HG02943 (cell line): Measurements from ENCODE around the gene TNS3.
A peak's percentile ranks its signal among the peaks of the same experiment; 100 is the strongest.
"Not testable (repeated sequence)": the region's sequence is repeated elsewhere in the genome, so short reads cannot be mapped to it uniquely, and the experiment has no call there.

ENCODE experiments used
- ATAC-seq: cut with Tn5 transposase; IDR thresholded peaks from one replicate; pipeline ENCODE4 v1.9.1; 2021; ENCODE audit warnings: mild to moderate bottlenecking, low read depth, moderate library complexity; ENCODE audit not compliant: unreplicated experiment

Gene TNS3

GRCh38 chr7:47280114-47280513, 301.8 kb downstream of the TNS3 start:
- no peak for ATAC-seq

GRCh38 chr7:47278043-47278442, 303.9 kb downstream of the TNS3 start:
- ATAC-seq: no peak

DNA sequence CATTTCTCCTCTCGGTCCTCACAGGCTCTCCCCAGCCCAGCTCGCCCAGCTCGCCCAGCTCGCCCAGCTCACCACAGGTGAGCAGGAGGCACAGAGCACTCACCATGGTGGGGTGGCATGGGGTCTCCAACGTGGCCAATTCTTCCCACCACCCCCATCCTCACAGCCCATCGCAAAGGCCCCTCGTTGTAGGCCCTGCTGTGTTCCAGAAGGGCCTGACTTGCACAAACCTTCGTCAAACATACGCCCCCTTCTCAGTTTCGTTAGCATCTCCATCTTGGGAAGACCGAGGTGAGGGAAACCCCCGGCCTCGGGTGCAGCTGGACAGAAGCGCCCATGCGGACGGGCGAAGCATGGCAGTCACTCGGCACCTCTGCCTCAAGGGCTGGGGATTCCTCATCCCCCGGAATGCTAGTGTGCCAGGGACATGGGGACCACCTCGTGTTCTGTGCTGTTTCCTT, 304.6 kb downstream of the TNS3 start:
- ATAC-seq: no peak

- no peak for ATAC-seq
Observed at GRCh38 chr7:47273974-47274766, 307.7 kb downstream of the TNS3 start.

GRCh38 chr7:47273088-47273487, 308.8 kb downstream of the TNS3 start:
- no peak for ATAC-seq

DNA sequence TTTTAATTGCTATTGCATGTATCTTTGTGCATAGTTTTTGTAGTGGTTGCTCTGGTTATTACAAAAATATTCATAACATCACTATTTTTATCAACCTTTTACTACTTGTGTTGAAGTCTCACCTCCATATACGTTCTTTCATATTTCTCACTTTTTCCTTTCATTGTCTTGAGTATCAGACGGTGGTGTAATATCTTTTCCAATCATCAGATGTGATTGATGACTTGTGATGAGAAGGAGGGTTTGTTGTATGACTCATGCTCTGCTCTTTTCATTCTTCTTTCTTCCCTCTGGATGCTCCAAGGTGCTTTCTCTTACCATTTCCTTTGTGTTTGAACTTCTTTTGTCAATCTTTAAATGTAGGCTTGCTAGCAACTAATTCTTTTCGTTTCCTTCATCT, 310.2 kb downstream of the TNS3 start:
- ATAC-seq: no peak

DNA sequence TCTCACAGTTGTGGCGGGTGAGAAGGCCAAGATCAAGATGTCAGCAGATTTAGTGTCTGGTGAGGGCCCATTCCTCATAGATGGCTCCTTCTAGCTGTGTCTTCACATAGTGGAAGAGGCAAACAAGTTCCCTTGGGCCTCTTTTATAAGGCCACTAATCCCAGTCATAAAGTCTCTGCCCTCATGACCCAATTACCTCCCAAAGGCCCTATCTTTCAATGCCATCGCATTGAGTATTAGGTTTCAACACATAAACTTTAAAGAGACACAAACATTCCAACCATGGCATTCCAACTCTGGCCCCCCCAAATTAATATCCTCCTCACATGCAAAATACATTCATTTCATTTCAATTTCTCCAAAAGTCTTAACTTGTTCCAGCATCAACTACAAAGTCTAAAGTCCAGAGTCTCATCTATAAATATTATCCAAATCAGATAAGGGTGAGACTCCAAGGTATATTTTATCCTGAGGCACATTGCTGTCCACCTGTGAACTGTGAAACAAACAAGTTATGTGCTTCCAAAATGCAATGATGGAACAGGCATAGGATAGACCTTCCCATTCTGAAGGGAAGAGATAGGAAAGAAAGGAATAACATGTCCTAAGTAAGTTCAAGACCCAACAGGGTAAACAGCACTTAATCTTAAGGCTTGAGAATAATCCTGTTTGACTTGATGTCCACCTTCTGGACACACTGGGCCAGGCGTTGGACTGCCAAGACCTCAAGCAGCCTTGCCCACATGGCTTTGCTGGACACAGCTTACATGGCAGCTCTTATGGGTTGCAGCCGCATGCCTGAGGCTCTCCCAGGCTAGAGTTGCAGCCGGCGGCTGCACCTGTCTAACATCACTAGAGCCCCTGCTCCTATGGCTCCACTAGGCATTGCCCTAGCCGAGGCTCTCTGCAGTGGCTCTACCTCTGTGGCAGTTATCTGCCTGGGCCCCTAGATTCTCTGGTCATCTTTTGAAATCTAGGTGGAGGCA, 312.8 kb downstream of the TNS3 start:
- no peak for ATAC-seq

- no peak for ATAC-seq
Observed at GRCh38 chr7:47267346-47267745, 314.6 kb downstream of the TNS3 start.

GRCh38 chr7:47266799-47267198, 315.1 kb downstream of the TNS3 start:
- ATAC-seq: no peak

DNA sequence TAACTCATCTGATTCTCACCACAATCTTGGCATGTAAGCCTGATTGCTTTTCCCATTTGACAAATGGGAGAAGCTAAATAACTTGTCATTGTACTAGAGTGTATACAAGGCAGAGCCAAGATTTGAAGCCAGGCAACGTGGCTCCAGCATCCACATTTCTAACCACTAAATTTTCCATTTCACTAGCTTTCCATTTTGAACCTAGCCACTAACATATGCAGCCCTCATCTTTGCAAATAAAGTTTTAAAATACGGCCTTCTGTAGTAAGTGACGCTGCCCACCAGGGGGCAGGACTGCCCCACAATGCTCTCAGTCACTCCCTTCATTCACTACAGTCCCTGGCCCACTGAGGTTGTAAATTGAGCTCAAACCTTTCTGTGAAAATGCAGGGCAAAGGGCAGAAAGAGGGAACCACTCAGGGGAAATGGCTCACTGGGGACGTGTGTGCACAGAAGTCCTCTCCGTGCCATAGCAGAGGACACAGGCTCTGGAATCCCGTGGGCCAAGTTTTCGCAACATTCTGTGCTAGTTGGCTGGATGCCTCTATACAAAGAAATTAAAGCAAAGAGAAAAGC, 315.7 kb downstream of the TNS3 start:
- peak; percentile 92 for ATAC-seq

GRCh38 chr7:47265621-47266020, 316.3 kb downstream of the TNS3 start:
- no peak for ATAC-seq

- no peak for ATAC-seq
Observed at GRCh38 chr7:47264021-47264651, 317.8 kb downstream of the TNS3 start.

DNA sequence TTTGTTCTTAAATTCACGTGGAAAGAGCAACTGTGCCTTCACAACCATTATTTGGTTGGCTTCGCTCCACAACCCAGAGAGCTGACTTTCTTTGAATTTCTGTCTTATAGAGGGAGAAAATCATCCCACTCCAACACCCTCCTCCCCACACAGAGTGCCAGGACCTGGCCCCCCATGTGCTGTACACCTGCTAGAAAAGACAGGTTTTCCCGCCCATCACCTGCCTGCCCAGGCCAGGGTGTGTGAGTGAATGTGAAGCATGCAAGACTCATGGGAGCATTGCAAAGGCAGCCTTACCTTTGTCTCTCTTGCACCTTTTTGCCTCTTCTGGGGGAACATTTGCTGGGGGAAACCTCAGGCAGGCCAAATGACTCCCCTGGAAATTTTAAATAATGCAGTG, 319.0 kb downstream of the TNS3 start:
- ATAC-seq: no peak

DNA sequence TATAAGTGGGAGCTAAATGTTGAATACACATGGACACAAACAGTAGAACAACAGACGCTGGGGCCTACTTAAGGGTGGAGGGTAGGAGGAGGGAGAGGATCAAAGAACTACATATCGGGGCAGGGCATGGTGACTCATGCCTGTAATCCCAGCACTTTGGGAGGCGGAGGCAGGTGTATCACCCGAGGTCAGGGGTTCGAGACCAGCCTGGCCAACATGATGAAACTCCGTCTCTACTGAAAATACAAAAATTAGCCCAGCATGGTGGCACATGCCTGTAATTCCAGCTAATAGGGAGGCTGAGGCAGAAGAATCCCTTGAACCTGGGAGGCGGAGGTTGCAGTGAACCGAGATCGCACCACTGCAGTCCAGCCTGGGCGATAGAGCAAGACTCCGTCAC, 319.8 kb downstream of the TNS3 start:
- ATAC-seq: not testable (repeated sequence)

- no peak for ATAC-seq
Observed at GRCh38 chr7:47260270-47260669, 321.6 kb downstream of the TNS3 start.

DNA sequence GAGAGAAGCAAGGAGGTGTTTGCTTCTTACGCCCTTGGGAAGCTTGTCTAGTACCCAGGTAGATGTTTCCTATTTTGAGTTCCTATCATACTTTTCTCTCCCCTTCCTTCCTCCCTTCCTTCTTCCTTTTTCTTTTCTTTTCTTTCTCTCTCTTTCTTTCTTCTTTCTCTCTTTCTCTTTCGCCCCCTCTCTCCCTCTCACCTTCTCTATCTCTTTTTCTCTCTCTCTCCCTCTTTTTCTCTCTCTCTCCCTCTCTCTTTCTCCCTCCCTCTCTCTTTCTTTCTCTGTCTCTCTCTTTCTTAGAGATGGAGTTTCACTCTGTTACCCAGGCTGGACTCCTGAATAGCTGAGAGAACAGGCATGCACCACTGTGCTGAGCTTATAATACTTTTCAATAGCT, 322.2 kb downstream of the TNS3 start:
- ATAC-seq: no peak

DNA sequence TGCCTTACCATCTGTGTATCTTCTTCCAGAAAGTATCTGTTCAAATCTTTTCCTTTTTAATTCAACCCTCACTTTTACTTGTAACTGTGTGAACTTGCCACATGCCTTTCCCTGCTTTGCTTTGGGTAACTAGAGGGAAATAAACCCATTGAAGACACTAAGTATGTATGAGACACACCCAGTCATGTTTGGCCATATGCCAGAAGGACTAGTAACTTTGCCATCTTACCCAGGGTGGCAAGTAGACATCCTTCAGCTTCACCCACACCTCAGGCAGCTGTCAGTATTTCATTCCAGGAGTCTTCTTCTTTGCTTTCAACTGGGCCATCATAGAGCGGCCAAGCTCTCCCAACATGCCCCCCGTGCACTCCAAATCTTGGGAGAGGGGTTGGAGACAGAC, 323.1 kb downstream of the TNS3 start:
- no peak for ATAC-seq

DNA sequence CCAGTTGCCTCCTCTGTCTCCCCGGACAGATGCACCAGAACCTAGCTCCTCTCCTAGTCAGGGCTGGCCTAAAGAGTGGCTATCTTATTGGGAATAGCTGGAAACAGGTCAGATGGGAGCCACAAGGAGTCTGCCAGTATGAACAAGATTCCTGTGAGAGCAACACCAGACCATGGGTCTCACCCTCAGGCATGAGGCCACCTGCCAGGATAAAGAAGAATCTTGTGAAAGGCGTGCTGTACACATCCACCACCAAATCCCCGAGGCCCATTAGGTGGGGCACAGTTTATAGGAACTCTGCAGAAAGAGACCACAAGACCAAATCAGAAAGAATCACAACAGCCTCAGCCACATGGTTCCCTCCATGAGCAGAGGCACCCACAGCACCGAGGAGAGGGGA, 325.9 kb downstream of the TNS3 start:
- ATAC-seq: no peak

- ATAC-seq: no peak
Observed at GRCh38 chr7:47255441-47255840, 326.5 kb downstream of the TNS3 start.

- no peak for ATAC-seq
Observed at GRCh38 chr7:47255007-47255406, 326.9 kb downstream of the TNS3 start.
